Endometrial microvascular endothelial cells (primary cell): ENCODE data around the gene SH3BP2. TPM values are rescaled to one million over a fixed set of nuclear protein-coding genes. Genes with fewer than 3 reads are reported as not detected.

Source experiments
- in situ Hi-C: cut with HindIII; loops from 2 replicates; pipeline ENCODE4 v1.10.0; 2017; ENCODE audit warnings: low sequenced_read_pairs, low pct_unique_long_range_greater_than_20kb; ENCODE audit errors: inconsistent ontology term
- total RNA-seq: library from RNA; depleted of rRNA; stranded (reverse); fragments of >200 nt; gene quantifications from one replicate; pipeline ENCODE4 v1.2.3, GENCODE V29; 2015; ENCODE audit errors: inconsistent ontology term

SH3BP2 gene
- total RNA-seq, 1 donor from 2014 or later, result 41.4 TPM

GRCh38 chr4:2813446-2814405 lies 20.8 kb downstream of the SH3BP2 start:
- in situ Hi-C loops, result no loop called here

GRCh38 chr4:2814627-2815270 lies 21.9 kb downstream of the SH3BP2 start:
- in situ Hi-C loops, result no loop called here

- in situ Hi-C loops, result no loop called here
Observed at GRCh38 chr4:2816401-2816954, 23.6 kb downstream of the SH3BP2 start.

GRCh38 chr4:2817137-2817536 lies 24.3 kb downstream of the SH3BP2 start:
- in situ Hi-C loops, result no loop called here

- in situ Hi-C loops, result no loop called here
Observed at GRCh38 chr4:2817701-2818350, 24.9 kb downstream of the SH3BP2 start.

- in situ Hi-C loops, result no loop called here
Observed at GRCh38 chr4:2818351-2818939, 25.6 kb downstream of the SH3BP2 start.

GRCh38 chr4:2819244-2820215 lies 26.6 kb downstream of the SH3BP2 start:
- in situ Hi-C loops, result no loop called here

- in situ Hi-C loops, result no loop called here
Observed at GRCh38 chr4:2820216-2820982, 27.5 kb downstream of the SH3BP2 start.

GRCh38 chr4:2822461-2823300 lies 29.8 kb downstream of the SH3BP2 start:
- in situ Hi-C loops, result no loop called here

- in situ Hi-C loops, result no loop called here
Observed at GRCh38 chr4:2823301-2823670, 30.4 kb downstream of the SH3BP2 start.

- in situ Hi-C loops, result no loop called here
Observed at GRCh38 chr4:2823671-2824328, 30.9 kb downstream of the SH3BP2 start.

- in situ Hi-C loops, result no loop called here
Observed at GRCh38 chr4:2824329-2824835, 31.5 kb downstream of the SH3BP2 start.

- in situ Hi-C loops, result no loop called here
Observed at GRCh38 chr4:2824836-2825381, 32.0 kb downstream of the SH3BP2 start.

GRCh38 chr4:2825740-2826139 lies 32.9 kb downstream of the SH3BP2 start:
- in situ Hi-C loops, result no loop called here

GRCh38 chr4:2827071-2827873 lies 34.4 kb downstream of the SH3BP2 start:
- in situ Hi-C loops, result no loop called here
